ENCODE data around the gene GEMIN8. TPM values are rescaled to one million over a fixed set of nuclear protein-coding genes. Genes with fewer than 3 reads are reported as not detected.

GEMIN8 gene
- total RNA-seq, 1 experiment from 2014 or later = 14.8 TPM

GRCh38 chrX:13994104-13994503 is 35.6 kb downstream of the GEMIN8 start:
- H3K4me1 Mint-ChIP-seq = peaks cover 7 to 13% of the 10 kb centered on the region in 2 experiments
- H3K27me3 ChIP-seq (ENCODE audit: insufficient read depth, low read length) = no peaks in the 10 kb centered on the region
- H3K27ac Mint-ChIP-seq = no peak overlapping the region
- no peak overlapping the region for H3K4ac ChIP-seq (ENCODE audit: low read depth, low read length)
- WGBS (ENCODE audit: extremely low coverage, insufficient read length, low lambda C conversion rate) = no CpG with 5 or more reads among the region's 7 CpGs
- no peaks in the 10 kb centered on the region for H3K79me2 ChIP-seq (ENCODE audit: insufficient read depth, low read length)
- H3K4me1 ChIP-seq (ENCODE audit: insufficient read depth, low read length) = no peaks in the 10 kb centered on the region; the same call in 1 of the 2 replicates
- H3K56ac ChIP-seq (ENCODE audit: insufficient read length, low read depth, low read length) = no peak overlapping the region
- H2BK12ac ChIP-seq (ENCODE audit: insufficient read length, low read depth, low read length) = no peak overlapping the region
- H3T11ph ChIP-seq (ENCODE audit: low read length) = no peak overlapping the region
- H2AK5ac ChIP-seq (ENCODE audit: insufficient read length, low read length) = no peak overlapping the region
- H4K5ac ChIP-seq (ENCODE audit: insufficient read length, low read depth, low read length) = no peak overlapping the region
- no peak overlapping the region for H3K18ac ChIP-seq (ENCODE audit: insufficient read length, low read depth, low read length)
- no peak overlapping the region for H3K14ac ChIP-seq (ENCODE audit: insufficient read depth, low read length)
- H2AFZ ChIP-seq (ENCODE audit: low read length) = no peak overlapping the region
- H3K9ac ChIP-seq (ENCODE audit: extremely low read depth, insufficient read length, low read length) = no peak overlapping the region
- no peak overlapping the region for H4K91ac ChIP-seq (ENCODE audit: insufficient read length, low read depth, low read length)
- H3K4me2 ChIP-seq (ENCODE audit: insufficient read depth, insufficient read length, low read length) = no peak overlapping the region
- H3K27me3 Mint-ChIP-seq (ENCODE audit: low read depth) = peaks cover 5% of the 10 kb centered on the region
- H2BK5ac ChIP-seq (ENCODE audit: insufficient read length, low read length) = no peak overlapping the region
- H2BK20ac ChIP-seq (ENCODE audit: low read depth, low read length, poor library complexity, severe bottlenecking) = no peak overlapping the region
- H3K4me3 Mint-ChIP-seq = no peak overlapping the region
- no peak overlapping the region for H4K8ac ChIP-seq (replicated peaks; ENCODE audit: insufficient read length, low read depth, low read length)
- TF ChIP-seq, protein P1, sequence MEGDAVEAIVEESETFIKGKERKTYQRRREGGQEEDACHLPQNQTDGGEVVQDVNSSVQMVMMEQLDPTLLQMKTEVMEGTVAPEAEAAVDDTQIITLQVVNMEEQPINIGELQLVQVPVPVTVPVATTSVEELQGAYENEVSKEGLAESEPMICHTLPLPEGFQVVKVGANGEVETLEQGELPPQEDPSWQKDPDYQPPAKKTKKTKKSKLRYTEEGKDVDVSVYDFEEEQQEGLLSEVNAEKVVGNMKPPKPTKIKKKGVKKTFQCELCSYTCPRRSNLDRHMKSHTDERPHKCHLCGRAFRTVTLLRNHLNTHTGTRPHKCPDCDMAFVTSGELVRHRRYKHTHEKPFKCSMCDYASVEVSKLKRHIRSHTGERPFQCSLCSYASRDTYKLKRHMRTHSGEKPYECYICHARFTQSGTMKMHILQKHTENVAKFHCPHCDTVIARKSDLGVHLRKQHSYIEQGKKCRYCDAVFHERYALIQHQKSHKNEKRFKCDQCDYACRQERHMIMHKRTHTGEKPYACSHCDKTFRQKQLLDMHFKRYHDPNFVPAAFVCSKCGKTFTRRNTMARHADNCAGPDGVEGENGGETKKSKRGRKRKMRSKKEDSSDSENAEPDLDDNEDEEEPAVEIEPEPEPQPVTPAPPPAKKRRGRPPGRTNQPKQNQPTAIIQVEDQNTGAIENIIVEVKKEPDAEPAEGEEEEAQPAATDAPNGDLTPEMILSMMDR (conservative IDR thresholded peaks at IDR 0.05) = no peak
- peaks cover 5% of the 10 kb centered on the region for H3K9me3 ChIP-seq (ENCODE audit: control insufficient read depth, low read depth, low read length)
- no peak overlapping the region for H2BK120ac ChIP-seq (ENCODE audit: low read depth, low read length, poor library complexity, severe bottlenecking)
- no peak overlapping the region for H3K23ac ChIP-seq (ENCODE audit: insufficient read length, low read depth, low read length)
- DNase-seq = no peak
- no peak overlapping the region for H2BK15ac ChIP-seq (ENCODE audit: low read depth, low read length)
- peaks cover 38 to 49% of the 10 kb centered on the region in 2 experiments for H3K9me3 Mint-ChIP-seq
- no peaks in the 10 kb centered on the region for H3K79me1 ChIP-seq (ENCODE audit: insufficient read depth, low read depth, low read length, poor library complexity, severe bottlenecking)
- no peak overlapping the region for H3K27ac ChIP-seq (ENCODE audit: insufficient read length, low read depth, low read length)
- H3K36me3 Mint-ChIP-seq (ENCODE audit: insufficient read depth in 1 of 3, low read depth in 3 of 3) = peaks cover 0 to 2% (median 0%) of the 10 kb centered on the region in 3 experiments; a peak in 3 of 7 replicates
- no peaks in the 10 kb centered on the region for H3K23me2 ChIP-seq (ENCODE audit: insufficient read length, low read depth, low read length, poor library complexity, severe bottlenecking)
- no peaks in the 10 kb centered on the region for H4K20me1 ChIP-seq (ENCODE audit: control insufficient read depth, insufficient read depth, insufficient read length)

All from H9 (cell line).